GM18526 (cell line): ENCODE measurements around the gene METTL3.

Experiments used
- POLR2A ChIP-seq: IDR thresholded peaks from 3 replicates; pipeline ENCODE4 v1.6.1; 2011; ENCODE audit not compliant: insufficient read length; ENCODE audit errors: extremely low read depth

Gene METTL3

GRCh38 chr14:21510735-21511657 lies at the start of gene METTL3:
TSS of gene METTL3 (minus strand) at chr14:21511340. CDS start at chr14:21511223, 117 bp downstream.
- TF ChIP-seq POLR2A, result peak; percentile 80

- no peak for TF ChIP-seq POLR2A
These were observed 47.6 kb upstream of the METTL3 start for GRCh38 chr14:21558703-21559170.

- TF ChIP-seq POLR2A, result no peak
These were observed 46.2 kb upstream of the METTL3 start for GRCh38 chr14:21557084-21557901.

- TF ChIP-seq POLR2A, result no peak
These were observed 45.4 kb upstream of the METTL3 start for GRCh38 chr14:21556378-21557083.

GRCh38 chr14:21553266-21553665 lies 42.1 kb upstream of the METTL3 start:
- TF ChIP-seq POLR2A, result no peak

- TF ChIP-seq POLR2A, result no peak
These were observed 32.8 kb upstream of the METTL3 start for GRCh38 chr14:21543963-21544362.

GRCh38 chr14:21543521-21543960 lies 32.4 kb upstream of the METTL3 start:
- no peak for TF ChIP-seq POLR2A

GRCh38 chr14:21541413-21542074 lies 30.4 kb upstream of the METTL3 start:
- TF ChIP-seq POLR2A, result no peak

- no peak for TF ChIP-seq POLR2A
These were observed 28.2 kb upstream of the METTL3 start for GRCh38 chr14:21539189-21539940.

GRCh38 chr14:21537090-21537424 lies 25.9 kb upstream of the METTL3 start:
- TF ChIP-seq POLR2A, result no peak

GRCh38 chr14:21536418-21537089 lies 25.4 kb upstream of the METTL3 start:
- TF ChIP-seq POLR2A, result no peak

- no peak for TF ChIP-seq POLR2A
These were observed 24.6 kb upstream of the METTL3 start for GRCh38 chr14:21535545-21536417.

GRCh38 chr14:21534576-21534975 lies 23.4 kb upstream of the METTL3 start:
- TF ChIP-seq POLR2A, result no peak
